ENCODE results near the gene CHD5. TPM values are rescaled to one million over a fixed set of nuclear protein-coding genes. Genes with fewer than 3 reads are reported as not detected.

CHD5 gene
- total and polyA plus RNA-seq, 2 of the 13 experiments (the other 11 are each of a cell fraction or from before 2014, with no cell fraction given) = 0.02 to 0.21 TPM

- DNase-seq (ENCODE audit: low spot score) (no peak), ATAC-seq (no peak), FAIRE-seq (no peak)
- Histone ChIP-seq H2AFZ (ENCODE audit: low read length) (no peak overlapping the region), H3K9me3 (ENCODE audit: low read length) (no peaks in the 10 kb centered on the region), H3K27me3 (ENCODE audit: control insufficient read depth in 1 of 2, insufficient read depth in 2 of 2, low read length in 2 of 2) (peaks cover 5 to 34% of the 10 kb centered on the region in 2 experiments), H3K4me2 (ENCODE audit: low read depth, low read length) (no peak overlapping the region), H3K27ac (ENCODE audit: extremely low read length, insufficient read depth, low read length) (no peak overlapping the region), H3K79me2 (ENCODE audit: insufficient read depth, low read length) (no peaks in the 10 kb centered on the region), H3K9ac (ENCODE audit: insufficient read depth, low read depth, low read length) (no peak overlapping the region), H4K20me1 (ENCODE audit: insufficient read depth, low read length) (peaks cover 12% of the 10 kb centered on the region; the same call in 1 of the 2 replicates), H3K4me3 (replicated peaks in 1 of 3; ENCODE audit: insufficient read depth in 1 of 3, low read depth in 2 of 3, low read length in 3 of 3) (no peak overlapping the region), H3K4me1 (ENCODE audit: insufficient read depth, low read length) (peaks cover 6% of the 10 kb centered on the region; the same call in 1 of the 2 replicates), H3K36me3 (replicated peaks in 1 of 2; ENCODE audit: control insufficient read depth in 1 of 2, insufficient read depth in 2 of 2, low read length in 2 of 2) (no peaks in the 10 kb centered on the region)
- WGBS (ENCODE audit: low lambda C conversion rate) = 33% methylated on average over 13 of the region's 18 CpGs
- TF ChIP-seq ZNF709 (CRISPR knock-in tag; IDR thresholded peaks at IDR 0.05) (no peak), ZNF629 (CRISPR knock-in tag; conservative IDR thresholded peaks at IDR 0.05) (no peak), ZBTB10 (CRISPR knock-in tag; IDR thresholded peaks at IDR 0.05; ENCODE audit: borderline replicate concordance) (no peak), HBP1 (CRISPR knock-in tag; IDR thresholded peaks at IDR 0.05; ENCODE audit: low read depth) (no peak), SMC3 (IDR thresholded peaks at IDR 0.05; ENCODE audit: low read length) (no peak), PBX2 (CRISPR knock-in tag; IDR thresholded peaks at IDR 0.05) (no peak), NKX3-1 (CRISPR knock-in tag; IDR thresholded peaks at IDR 0.05) (no peak)
- ChIA-PET POLR2A (no interaction called here), CTCF (ENCODE audit: low intra/inter-chr PET ratio, low total read pairs) (no interaction called here)
- in situ Hi-C loops (cut with HindIII; ENCODE audit: extremely low pct_ligation_motif_present, low pct_unique_long_range_greater_than_20kb) = no loop called here
- intact Hi-C loops (cut with micrococcal nuclease; ENCODE audit: unreplicated experiment) = no loop called here
- BruUV-seq (replicated peaks) = no TSS peak
These were observed 2.3 kb downstream of the CHD5 start for GRCh38 chr1:6177681-6178380.

All from HepG2 (cell line).